A549 (cell line): ENCODE data around the gene SUGCT. TPM values are rescaled to one million over a fixed set of nuclear protein-coding genes. Genes with fewer than 3 reads are reported as not detected.
A peak's percentile ranks its signal among the peaks of the same experiment; 100 is the strongest.

Experiments
- ATAC-seq, 2 experiments: fragments of 200-7000 bp in 1 of 2; fragments of >200 bp in 1 of 2; cut with Nextera tagmentation in 1 of 2; cut with Tn5 transposase in 1 of 2; 3 replicates each; pipeline versions ENCODE4 v1.8.0 to v1.9.1; 2018 to 2020; ENCODE audit warnings: mild to moderate bottlenecking in 1 of 2, moderate library complexity in 1 of 2
- CTCF ChIA-PET: fragments of 300-600 bp; sonication (Branson Sonifier 250); formaldehyde crosslinking; extraction: SDS; loops from one replicate; lab custom pipeline; 2021; ENCODE audit warnings: antibody characterized with exemption, inconsistent platforms; lab: Yijun Ruan, JAX
- POLR2A ChIA-PET: fragments of 350-600 bp; formaldehyde crosslinking; extraction: SDS; loops from one replicate; lab custom pipeline; 2021; ENCODE audit warnings: antibody characterized with exemption, inconsistent platforms; lab: Yijun Ruan, JAX
- DNase-seq, 2 experiments: peaks; one replicate each; pipeline versions ENCODE4 v3.0.0 to v3.0.0-alpha.2; 2011 to 2016; ENCODE audit warnings: low read depth in 1 of 2, low spot score in 1 of 2
- FAIRE-seq: peaks from 2 replicates; lab custom pipeline; 2011; peaks lifted over from hg19 to GRCh38; lab: Jason Lieb, UNC
- H3K27ac ChIP-seq, 2 experiments: fragments of >200 bp; sonication (Bioruptor Twin); formaldehyde crosslinking; 3 replicates each; pipeline ENCODE4 v1.5.1; 2016 to 2017
- H3K4me1 ChIP-seq: fragments of >200 bp; sonication (Bioruptor Twin); formaldehyde crosslinking; 3 replicates; pipeline ENCODE4 v1.6.1; 2016
- H3K4me2 ChIP-seq: fragments of >200 bp; sonication (Bioruptor Twin); formaldehyde crosslinking; 3 replicates; pipeline ENCODE4 v1.6.1; 2016
- H3K4me3 ChIP-seq: fragments of >200 bp; sonication (Bioruptor Twin); formaldehyde crosslinking; 3 replicates; pipeline ENCODE4 v1.5.1; 2016
- H3K9me3 ChIP-seq: fragments of >200 bp; sonication (Bioruptor Twin); formaldehyde crosslinking; 3 replicates; pipeline ENCODE4 v1.6.1; 2016
- ATOH8 ChIP-seq: fragments of 250-450 bp; sonication (Bioruptor Pico); IDR thresholded peaks from 2 replicates; pipeline ENCODE4 v1.5.0; 2020; ENCODE audit warnings: low read depth, mild to moderate bottlenecking, moderate library complexity
- CHD2 ChIP-seq: fragments of 150-350 bp; IDR thresholded peaks from 2 replicates; pipeline ENCODE4 v1.6.1; 2014; ENCODE audit warnings: low read length; ENCODE audit not compliant: partially characterized antibody
- CHD4 ChIP-seq: fragments of 200-600 bp; sonication (generic); IDR thresholded peaks from 2 replicates; pipeline ENCODE4 v1.6.1; 2016; ENCODE audit warnings: antibody characterized with exemption, mild to moderate bottlenecking, borderline replicate concordance
- EHF ChIP-seq: fragments of 250-450 bp; sonication (Bioruptor Pico); IDR thresholded peaks from 2 replicates; pipeline ENCODE4 v1.5.0; 2020; ENCODE audit warnings: mild to moderate bottlenecking
- ESRRA ChIP-seq: fragments of 150-350 bp; IDR thresholded peaks from 2 replicates; pipeline ENCODE4 v1.6.1; 2014; ENCODE audit warnings: mild to moderate bottlenecking, low read length, borderline replicate concordance
- FOSB ChIP-seq: fragments of 250-450 bp; sonication (Bioruptor Pico); IDR thresholded peaks from 2 replicates; pipeline ENCODE4 v1.5.0; 2020; ENCODE audit warnings: mild to moderate bottlenecking, moderate library complexity
- FOSL2 ChIP-seq, 2 experiments: fragments of 450-650 bp in 1 of 2; fragments of >200 bp in 1 of 2; sonication (Bioruptor Twin) in 1 of 2; formaldehyde crosslinking; IDR thresholded peaks; 2 replicates each; pipeline versions ENCODE4 v1.5.0 to v1.6.1; 2016 to 2020; ENCODE audit warnings: mild to moderate bottlenecking in 1 of 2, moderate library complexity in 1 of 2
- GATA3 ChIP-seq: IDR thresholded peaks from 2 replicates; pipeline ENCODE4 v1.6.1; 2012; ENCODE audit warnings: borderline replicate concordance
- HMGXB4 ChIP-seq: fragments of 250-450 bp; sonication (Bioruptor Pico); IDR thresholded peaks from 2 replicates; pipeline ENCODE4 v1.5.0; 2021; ENCODE audit warnings: mild to moderate bottlenecking, moderate library complexity, borderline replicate concordance
- HOXB5 ChIP-seq: fragments of 250-450 bp; sonication (Bioruptor Pico); IDR thresholded peaks from 2 replicates; pipeline ENCODE4 v1.5.0; 2020; ENCODE audit warnings: mild to moderate bottlenecking, moderate library complexity
- JUN ChIP-seq, 2 experiments: fragments of >200 bp; sonication (Bioruptor Twin); formaldehyde crosslinking; IDR thresholded peaks; 2 replicates in 1 of 2; 3 replicates in 1 of 2; pipeline ENCODE4 v1.6.1; 2016 to 2017
- KDM5A ChIP-seq: fragments of 200-600 bp; sonication (generic); IDR thresholded peaks from 2 replicates; pipeline ENCODE4 v1.6.1; 2016; ENCODE audit warnings: antibody characterized with exemption, mild to moderate bottlenecking
- MAFK ChIP-seq: fragments of 450-650 bp; IDR thresholded peaks from 2 replicates; pipeline ENCODE4 v1.6.1; 2014; ENCODE audit not compliant: partially characterized antibody
- NFE2L2 ChIP-seq: fragments of 150-350 bp; conservative IDR thresholded peaks from 2 replicates; pipeline ENCODE4 v1.6.1; 2014; ENCODE audit warnings: low read length
- PHF8 ChIP-seq: fragments of 200-600 bp; sonication (generic); IDR thresholded peaks from 2 replicates; pipeline ENCODE4 v1.6.1; 2016; ENCODE audit warnings: low read depth, mild to moderate bottlenecking, antibody characterized with exemption, moderate library complexity, borderline replicate concordance
- POLR2A ChIP-seq: IDR thresholded peaks from 2 replicates; pipeline ENCODE4 v1.6.1; 2012; ENCODE audit warnings: mild to moderate bottlenecking, low read length
- RFX5 ChIP-seq: fragments of 450-650 bp; IDR thresholded peaks from 2 replicates; pipeline ENCODE4 v1.7.1; 2014; ENCODE audit warnings: antibody characterized with exemption, mild to moderate bottlenecking, moderate library complexity
- RNF2 ChIP-seq: fragments of 200-600 bp; sonication (generic); IDR thresholded peaks from 2 replicates; pipeline ENCODE4 v1.6.1; 2016; ENCODE audit warnings: low read depth, mild to moderate bottlenecking, antibody characterized with exemption, moderate library complexity, borderline replicate concordance
- TP53 ChIP-seq: fragments of 250-450 bp; sonication (Bioruptor Pico); IDR thresholded peaks from 2 replicates; pipeline ENCODE4 v1.5.0; 2021; ENCODE audit warnings: mild to moderate bottlenecking, moderate library complexity
- USF2 ChIP-seq: fragments of 450-650 bp; IDR thresholded peaks from 2 replicates; pipeline ENCODE4 v1.6.1; 2014; ENCODE audit warnings: antibody characterized with exemption
- ZC3H11A ChIP-seq: fragments of 450-650 bp; IDR thresholded peaks from 2 replicates; pipeline ENCODE4 v1.6.1; 2014; ENCODE audit warnings: antibody characterized with exemption, mild to moderate bottlenecking
- WGBS: methylation state at CpG from one replicate; pipeline ENCODE4 v1.1.6; 2017; ENCODE audit errors: missing lambda C conversion rate; 5-methylcytosine and 5-hydroxymethylcytosine counted together
- polyA plus RNA-seq, 4 experiments: library from polyadenylated mRNA; depleted of rRNA in 3 of 4; stranded (reverse); fragments of >200 nt; fragmentation: RNase III in 1 of 4; extraction: RNeasy Plus Mini Kit Qiagen cat#74134 plus additional on column Dnase treatment in 1 of 4; gene quantifications; 2 replicates in 3 of 4; 3 replicates in 1 of 4; pipeline ENCODE4 v1.2.3, GENCODE V29; 2011 to 2017

SUGCT gene
- polyA plus RNA-seq, 2 of the 4 experiments (the other 2 are of a cell fraction) = 1.4 to 1.6 TPM

- DNase-seq (no peak), ATAC-seq (no peak), FAIRE-seq (no peak)
- Histone ChIP-seq H3K4me1 (no peaks in the 10 kb centered on the region), H3K4me3 (no peak overlapping the region), H3K4me2 (no peak overlapping the region), H3K9me3 (no peaks in the 10 kb centered on the region), H3K27ac (no peak overlapping the region)
- TF ChIP-seq ESRRA (no peak), PHF8 (no peak), ZC3H11A (no peak), FOSL2 (IDR thresholded peaks at IDR 0.05) (no peak), FOSL2 (CRISPR knock-in tag; IDR thresholded peaks at IDR 0.05) (no peak), HMGXB4 (CRISPR knock-in tag) (no peak), CHD4 (no peak), NFE2L2 (no peak), JUN (IDR thresholded peaks at IDR 0.05) (no peak)
- WGBS = 50% methylated on average over 9 of the region's 9 CpGs
- POLR2A ChIA-PET = no interaction called here
- CTCF ChIA-PET = interaction anchor here (1.3 kb wide), 1 partner anchor 12 kb away, joined by 3 read pairs; no protein-coding TSS in a partner anchor
Observed at GRCh38 chr7:40726559-40726958, 591.8 kb downstream of the SUGCT start.

- TF ChIP-seq CHD4 (no peak), MAFK (peak; percentile 2), GATA3 (peak; percentile 37; the same call in 1 of the 2 replicates)
- no peaks in the 10 kb centered on the region for H3K9me3 ChIP-seq
- no peak overlapping the region for H3K4me3 ChIP-seq
- ATAC-seq (no peak), DNase-seq (peak in 1 of 2 experiments; percentile 2), FAIRE-seq (no peak)
- H3K4me1 ChIP-seq = no peaks in the 10 kb centered on the region
- POLR2A ChIA-PET = no interaction called here
- no peak overlapping the region for H3K4me2 ChIP-seq
- CTCF ChIA-PET = no interaction called here
- no peak overlapping the region for H3K27ac ChIP-seq
Observed at GRCh38 chr7:40733114-40733513, 598.3 kb downstream of the SUGCT start.

- FAIRE-seq (no peak), ATAC-seq (no peak), DNase-seq (no peak)
- H3K4me3 ChIP-seq = no peak overlapping the region
- H3K4me1 ChIP-seq = no peaks in the 10 kb centered on the region
- POLR2A ChIA-PET = no interaction called here
- CTCF ChIA-PET = no interaction called here
- no peak overlapping the region for H3K4me2 ChIP-seq
- H3K9me3 ChIP-seq = no peaks in the 10 kb centered on the region
- TF ChIP-seq RNF2 = no peak
- 36% methylated on average over 5 of the region's 5 CpGs for WGBS
- no peak overlapping the region for H3K27ac ChIP-seq
Observed at GRCh38 chr7:40733578-40733977, 598.8 kb downstream of the SUGCT start.

GRCh38 chr7:40739257-40739656 is 604.5 kb downstream of the SUGCT start:
- WGBS = 3% methylated on average over 2 of the region's 2 CpGs
- FAIRE-seq (no peak), ATAC-seq (no peak), DNase-seq (no peak)
- CTCF ChIA-PET = interaction anchor here (1.0 kb wide), 1 partner anchor 13 kb away, joined by 3 read pairs; no protein-coding TSS in a partner anchor
- Histone ChIP-seq H3K4me2 (no peak overlapping the region), H3K4me3 (no peak overlapping the region), H3K27ac (no peak overlapping the region), H3K9me3 (no peaks in the 10 kb centered on the region; the same call in 2 of the 3 replicates), H3K4me1 (no peaks in the 10 kb centered on the region)
- POLR2A ChIA-PET = no interaction called here
- TF ChIP-seq HOXB5 (CRISPR knock-in tag) (no peak), ATOH8 (CRISPR knock-in tag) (no peak), FOSB (CRISPR knock-in tag) (no peak), ESRRA (no peak), KDM5A (no peak), POLR2A (no peak), EHF (CRISPR knock-in tag) (no peak), CHD2 (no peak), RFX5 (no peak), USF2 (no peak), TP53 (CRISPR knock-in tag) (no peak)
